MV-4-11 (cell line): ENCODE data around the gene DHCR7.

Source experiments
- DNase-seq: peaks from one replicate; lab custom pipeline; 2025; lab: John Stamatoyannopoulos, UW

Gene DHCR7

GRCh38 chr11:71410363-71410966, 37.7 kb downstream of the DHCR7 start:
- no peak for DNase-seq

- DNase-seq = no peak
Observed at GRCh38 chr11:71408826-71409225, 39.4 kb downstream of the DHCR7 start.

- no peak for DNase-seq
Observed at GRCh38 chr11:71407356-71407755, 40.8 kb downstream of the DHCR7 start.

- DNase-seq = no peak
Observed at GRCh38 chr11:71406681-71407080, 41.5 kb downstream of the DHCR7 start.

- no peak for DNase-seq
Observed at GRCh38 chr11:71404209-71404608, 44.0 kb downstream of the DHCR7 start.

GRCh38 chr11:71402878-71403277, 45.3 kb downstream of the DHCR7 start:
- no peak for DNase-seq

- DNase-seq = no peak
Observed at GRCh38 chr11:71400216-71400615, 48.0 kb downstream of the DHCR7 start.

GRCh38 chr11:71399341-71399740, 48.9 kb downstream of the DHCR7 start:
- DNase-seq = no peak

- DNase-seq = no peak
Observed at GRCh38 chr11:71397961-71398360, 50.2 kb downstream of the DHCR7 start.

- DNase-seq = no peak
Observed at GRCh38 chr11:71397331-71397860, 50.8 kb downstream of the DHCR7 start.

GRCh38 chr11:71396548-71397123, 51.6 kb downstream of the DHCR7 start:
- DNase-seq = no peak

- no peak for DNase-seq
Observed at GRCh38 chr11:71395774-71396173, 52.4 kb downstream of the DHCR7 start.

- no peak for DNase-seq
Observed at GRCh38 chr11:71395263-71395560, 53.0 kb downstream of the DHCR7 start.

- DNase-seq = no peak
Observed at GRCh38 chr11:71393283-71393682, 54.9 kb downstream of the DHCR7 start.

GRCh38 chr11:71391796-71392195, 56.4 kb downstream of the DHCR7 start:
- no peak for DNase-seq

- DNase-seq = no peak
Observed at GRCh38 chr11:71391352-71391751, 56.8 kb downstream of the DHCR7 start.

- no peak for DNase-seq
Observed at GRCh38 chr11:71388637-71389235, 59.5 kb downstream of the DHCR7 start.

- no peak for DNase-seq
Observed at GRCh38 chr11:71387784-71388636, 60.2 kb downstream of the DHCR7 start.

GRCh38 chr11:71387200-71387599, 61.0 kb downstream of the DHCR7 start:
- no peak for DNase-seq

GRCh38 chr11:71386202-71386601, 62.0 kb downstream of the DHCR7 start:
- no peak for DNase-seq

- DNase-seq = no peak
Observed at GRCh38 chr11:71385091-71385490, 63.1 kb downstream of the DHCR7 start.

GRCh38 chr11:71384561-71384960, 63.6 kb downstream of the DHCR7 start:
- DNase-seq = no peak
